Upper lobe of left lung (tissue), 6 donors: ENCODE results near the gene RBBP6. TPM values are rescaled to one million over a fixed set of nuclear protein-coding genes. Genes with fewer than 3 reads are reported as not detected.

Source experiments
- ATAC-seq, 2 donors: fragments of 200-7000 bp; cut with Tn5 transposase; one replicate each; pipeline ENCODE4 v1.9.1; 2022; ENCODE audit warnings: mild to moderate bottlenecking in 2 of 2, moderate library complexity in 2 of 2; ENCODE audit not compliant: low FRiP score in 2 of 2
- DNase-seq, 2 donors: peaks; one replicate each; pipeline ENCODE4 v3.0.0-alpha.2; 2019 to 2020
- H3K27ac ChIP-seq, 4 donors: fragments of 200-600 bp; sonication (generic); one replicate each; pipeline ENCODE4 v1.5.1; 2016 to 2019
- H3K27me3 ChIP-seq, 4 donors: fragments of 200-600 bp; sonication (generic); one replicate each; pipeline ENCODE4 v1.5.1; 2017 to 2019
- H3K36me3 ChIP-seq, 4 donors: fragments of 200-600 bp; sonication (generic); one replicate each; pipeline ENCODE4 v1.5.1; 2016 to 2019
- H3K4me1 ChIP-seq, 4 donors: fragments of 200-600 bp; sonication (generic); one replicate each; pipeline ENCODE4 v1.5.1; 2018 to 2019
- H3K4me3 ChIP-seq, 4 donors: fragments of 200-600 bp; sonication (generic); one replicate each; pipeline ENCODE4 v1.5.1; 2017 to 2019; ENCODE audit warnings: mild to moderate bottlenecking in 2 of 4, moderate library complexity in 1 of 4
- H3K9me3 ChIP-seq, 4 donors: fragments of 200-600 bp; sonication (generic); one replicate each; pipeline ENCODE4 v1.5.1; 2018 to 2019
- CTCF ChIP-seq, 6 experiments: fragments of 450-650 bp in 4 of 6; fragments of 200-600 bp in 2 of 6; sonication (generic) in 2 of 6; IDR thresholded peaks; one replicate each; pipeline ENCODE4 v1.5.1; 2016 to 2019; ENCODE audit warnings: antibody characterized with exemption in 6 of 6
- EP300 ChIP-seq, 4 donors: sonication (generic); formaldehyde crosslinking; IDR thresholded peaks; one replicate each; pipeline ENCODE4 v1.5.1; 2017; ENCODE audit warnings: antibody characterized with exemption in 4 of 4, control low read depth in 2 of 4
- POLR2A ChIP-seq, 4 donors: fragments of 450-650 bp; IDR thresholded peaks; one replicate each; pipeline ENCODE4 v1.5.1; 2016 to 2017; ENCODE audit warnings: antibody characterized with exemption in 4 of 4, mild to moderate bottlenecking in 2 of 4
- POLR2AphosphoS5 ChIP-seq, 2 donors: sonication (generic); formaldehyde crosslinking; IDR thresholded peaks; one replicate each; pipeline ENCODE4 v1.5.1; 2017; ENCODE audit warnings: antibody characterized with exemption in 2 of 2
- WGBS, 2 donors: methylation state at CpG; one replicate each; pipeline ENCODE4 v1.1.5; 2017 to 2018; 5-methylcytosine and 5-hydroxymethylcytosine counted together
- total RNA-seq, 6 donors: library from RNA; depleted of rRNA in 4 of 6; stranded (reverse); fragments of >200 nt in 4 of 6; gene quantifications; one replicate each; pipeline versions ENCODE4 v1.1.0 to v1.2.1, GENCODE V29; 2016 to 2021
- donor health status: DM: no; HTN: no; CAD: no; lungs with moderate emphysema.
- donor health status: DM: no; HTN: yes; CAD: no; lungs with severe emphysema.

Gene RBBP6
- total RNA-seq, 6 donors from 2014 or later, result 40.9 to 79.5 (median 45.4) TPM

DNA sequence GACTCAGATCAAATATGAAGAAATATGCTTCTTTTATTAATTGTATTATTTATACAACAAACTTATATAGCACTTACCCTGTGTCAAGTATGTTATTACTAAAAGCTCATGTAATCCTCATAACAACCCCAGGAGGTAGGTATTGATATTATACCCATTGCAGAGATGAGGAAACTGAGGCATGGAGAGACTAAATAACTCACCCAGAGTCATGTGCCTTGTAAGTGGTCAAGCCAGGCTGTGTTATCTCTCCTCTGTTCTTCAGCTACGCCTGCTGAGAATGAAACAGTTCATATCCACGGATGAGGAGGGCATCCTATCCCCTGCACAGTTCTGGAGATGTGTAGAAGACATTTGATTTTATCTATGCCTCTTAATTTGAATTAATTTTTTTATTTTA, 78.1 kb downstream of the RBBP6 start:
- Histone ChIP-seq H3K36me3 (no peaks in the 10 kb centered on the region), H3K27ac (no peak overlapping the region), H3K27me3 (no peaks in the 10 kb centered on the region), H3K9me3 (no peaks in the 10 kb centered on the region), H3K4me3 (no peak overlapping the region), H3K4me1 (no peaks in the 10 kb centered on the region)
- TF ChIP-seq POLR2A (IDR thresholded peaks at IDR 0.05) (no peak), CTCF (IDR thresholded peaks at IDR 0.05) (no peak), POLR2AphosphoS5 (IDR thresholded peaks at IDR 0.05) (no peak), EP300 (IDR thresholded peaks at IDR 0.05) (no peak)
- ATAC-seq, result no peak
- DNase-seq, result no peak
- WGBS, 2 donors, result 89 to 93% methylated on average over 2 of the region's 2 CpGs

Other genes with a start within 250 kb of the RBBP6 start
- gene TNRC6A, start 190.1 kb downstream of the RBBP6 start, total RNA-seq, result 100 to 1,000 TPM in 1 of 6 donors, 10 to 100 TPM in 5; 35.2 to 152 (median 65.3) TPM